Daoy (cell line): Measurements from ENCODE around the gene TSHZ2. TPM values are rescaled to one million over a fixed set of nuclear protein-coding genes. Genes with fewer than 3 reads are reported as not detected.
"Not testable (repeated sequence)": the region's sequence is repeated elsewhere in the genome, so short reads cannot be mapped to it uniquely, and the experiment has no call there.

Experiments
- DNase-seq: peaks from one replicate; pipeline ENCODE4 v3.0.0-alpha.2; 2015; ENCODE audit warnings: low read depth
- total RNA-seq: library from RNA; depleted of rRNA; stranded (reverse); fragments of >200 nt; shearing (Covaris generic); gene quantifications from 2 replicates; pipeline ENCODE4 v1.2.3, GENCODE V29; 2014

TSHZ2 gene
- total RNA-seq, 1 experiment from 2014 or later: 0.57 TPM

DNA sequence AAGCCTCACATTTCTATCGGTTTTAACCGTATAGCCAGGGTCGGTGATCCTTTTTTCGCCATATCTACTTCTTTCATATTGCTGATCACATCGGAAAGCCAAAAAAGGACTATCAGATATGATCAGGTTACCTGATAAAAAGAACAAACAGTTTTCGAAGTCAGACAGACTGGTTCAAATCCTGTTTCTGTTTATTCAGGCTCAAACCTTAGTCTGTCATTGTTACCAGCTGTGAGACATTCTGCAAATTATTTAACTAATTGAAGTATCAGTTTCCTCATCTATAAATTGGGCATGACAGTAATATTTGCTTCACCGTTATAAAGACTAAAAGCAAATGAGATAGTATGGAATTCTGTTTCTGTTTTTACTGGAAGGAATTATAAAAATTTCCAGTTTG is 111.3 kb downstream of the TSHZ2 start:
- no peak for DNase-seq

DNA sequence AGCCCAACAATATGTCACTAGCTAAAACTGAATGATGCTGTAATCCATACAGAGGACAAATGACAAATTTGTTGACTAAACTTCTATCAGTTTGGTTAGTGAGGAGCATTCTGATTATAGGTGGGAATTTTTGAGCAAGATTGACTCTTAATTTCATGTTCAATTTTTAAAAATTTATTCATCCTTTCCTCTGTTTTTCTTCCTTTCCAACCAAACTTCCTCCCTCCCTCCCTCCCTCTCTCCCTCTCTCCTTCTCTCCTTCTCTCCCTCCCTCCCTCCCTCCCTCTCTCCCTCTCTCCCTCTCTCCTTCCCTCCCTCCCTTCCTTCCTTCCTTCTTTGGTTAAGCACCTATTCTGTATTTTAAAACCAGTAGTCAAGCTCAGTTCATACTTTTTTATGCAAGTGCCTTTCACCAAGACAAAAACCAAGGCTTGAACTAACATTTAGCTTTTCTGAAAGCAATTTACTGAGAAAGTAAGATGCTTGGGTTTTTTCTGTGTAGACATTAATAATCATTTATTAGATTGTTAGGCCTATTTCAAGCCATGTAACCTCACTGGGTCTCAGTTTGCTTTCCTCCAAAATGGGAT is 112.3 kb downstream of the TSHZ2 start:
- no peak for DNase-seq

DNA sequence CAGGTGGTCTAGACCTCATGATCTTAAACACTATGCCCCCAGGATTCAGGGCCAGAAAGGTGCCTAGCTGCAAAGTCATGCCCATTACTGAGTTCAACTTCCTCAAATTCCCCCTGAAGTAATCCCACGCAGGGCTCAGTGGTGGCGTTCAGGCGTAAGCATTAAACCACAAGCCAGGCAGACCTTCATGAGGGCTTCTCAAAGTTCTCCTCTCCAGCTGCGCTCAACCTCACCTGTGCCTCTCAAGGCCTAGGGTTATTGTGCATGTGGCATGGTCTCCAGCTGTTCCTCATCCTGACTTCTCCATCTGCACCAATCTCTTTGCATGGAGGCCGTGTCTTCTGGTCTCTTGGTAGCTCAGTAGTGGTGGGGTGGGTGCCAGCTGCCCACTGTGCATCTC is 113.6 kb downstream of the TSHZ2 start:
- no peak for DNase-seq

DNA sequence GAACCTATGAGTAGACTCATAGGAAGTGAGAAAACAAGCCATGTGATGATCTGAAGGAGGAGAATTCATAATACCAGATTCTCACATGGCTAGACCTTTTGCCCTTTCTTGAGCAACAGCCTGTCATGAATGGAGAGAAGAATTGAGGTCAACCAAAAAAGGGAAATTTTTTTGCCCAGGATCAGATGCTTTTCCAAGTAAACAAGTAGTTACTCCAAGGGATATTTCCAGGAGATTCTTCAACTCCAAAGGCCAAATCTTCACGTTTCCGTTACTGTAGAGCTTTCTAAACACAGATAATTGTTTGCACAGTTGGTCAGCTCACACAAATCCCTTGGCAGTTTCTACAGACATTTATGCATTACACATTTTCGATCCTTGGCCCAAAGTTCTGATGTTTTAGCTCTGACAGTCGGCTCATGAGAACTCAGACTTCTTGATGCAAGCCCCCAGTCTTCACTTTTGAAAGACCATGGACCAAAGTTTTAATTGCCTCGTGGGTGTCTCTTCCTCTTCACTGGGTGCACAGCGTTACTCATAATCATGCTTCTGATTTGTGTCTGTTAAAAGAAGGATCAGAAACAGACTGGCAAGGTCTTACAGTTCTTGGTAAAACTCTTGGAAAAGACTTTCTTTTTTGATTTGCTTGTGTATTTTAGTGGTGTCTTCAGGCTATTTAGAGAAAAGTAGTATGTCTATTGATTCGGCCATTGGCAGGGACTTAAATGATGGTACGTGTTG is 115.0 kb downstream of the TSHZ2 start:
- no peak for DNase-seq

DNA sequence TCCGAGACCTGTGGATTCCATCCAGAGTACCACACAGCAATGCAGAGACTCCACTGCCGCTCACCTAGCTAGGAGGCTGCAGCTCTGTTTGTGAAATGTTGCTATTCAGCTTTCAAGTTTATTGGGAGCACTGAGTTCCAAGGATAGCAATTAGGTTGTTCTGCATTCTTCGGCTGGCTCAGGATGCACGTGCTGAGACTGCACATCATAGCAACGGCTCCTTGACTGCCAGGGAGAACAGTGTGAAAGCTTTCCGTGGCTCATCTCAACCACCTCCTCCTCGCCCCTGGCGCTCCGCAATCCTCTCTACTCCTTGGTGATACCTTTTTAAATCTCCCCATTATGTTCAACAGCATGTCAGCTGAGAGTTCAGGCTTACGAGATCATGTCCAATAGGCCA is 116.6 kb downstream of the TSHZ2 start:
- DNase-seq: no peak

DNA sequence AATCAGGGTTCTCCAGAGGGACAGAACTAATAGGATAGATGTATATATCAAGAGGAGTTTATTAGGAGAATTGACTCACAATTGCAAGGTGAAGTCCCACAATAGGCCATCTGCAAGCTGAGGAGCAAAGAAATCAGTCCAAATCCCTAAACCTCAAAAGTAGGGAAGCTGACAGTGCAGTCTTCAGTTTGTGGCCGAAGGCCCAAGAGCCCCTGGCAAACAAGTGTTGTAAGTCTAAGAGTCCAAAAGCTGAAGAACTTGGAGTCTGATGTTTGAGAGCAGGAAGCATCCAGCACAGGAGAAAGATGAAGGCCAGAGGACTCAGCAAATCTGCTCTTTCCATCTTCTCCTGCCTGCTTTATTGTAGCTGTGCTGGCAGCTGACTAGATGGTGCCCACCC is 117.7 kb downstream of the TSHZ2 start:
- not testable (repeated sequence) for DNase-seq

DNA sequence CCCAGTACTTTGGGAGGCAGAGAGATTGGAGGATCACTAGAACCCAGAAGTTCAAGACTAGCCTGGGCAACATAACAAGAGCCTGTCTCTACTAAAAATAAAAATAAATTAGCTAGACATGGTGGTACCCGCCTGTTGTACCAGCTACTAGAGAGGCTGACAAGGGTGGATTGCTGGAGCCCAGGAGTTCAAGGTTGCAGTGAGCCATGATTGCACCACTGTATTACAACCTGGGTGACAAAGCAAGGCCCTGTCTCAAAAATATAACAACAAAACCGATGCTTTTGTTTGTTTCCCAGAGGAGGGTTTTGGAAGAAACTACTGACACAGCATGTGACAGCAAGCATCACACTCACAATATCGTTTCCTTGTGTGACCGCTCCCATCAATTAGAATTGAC is 119.6 kb downstream of the TSHZ2 start:
- no peak for DNase-seq

DNA sequence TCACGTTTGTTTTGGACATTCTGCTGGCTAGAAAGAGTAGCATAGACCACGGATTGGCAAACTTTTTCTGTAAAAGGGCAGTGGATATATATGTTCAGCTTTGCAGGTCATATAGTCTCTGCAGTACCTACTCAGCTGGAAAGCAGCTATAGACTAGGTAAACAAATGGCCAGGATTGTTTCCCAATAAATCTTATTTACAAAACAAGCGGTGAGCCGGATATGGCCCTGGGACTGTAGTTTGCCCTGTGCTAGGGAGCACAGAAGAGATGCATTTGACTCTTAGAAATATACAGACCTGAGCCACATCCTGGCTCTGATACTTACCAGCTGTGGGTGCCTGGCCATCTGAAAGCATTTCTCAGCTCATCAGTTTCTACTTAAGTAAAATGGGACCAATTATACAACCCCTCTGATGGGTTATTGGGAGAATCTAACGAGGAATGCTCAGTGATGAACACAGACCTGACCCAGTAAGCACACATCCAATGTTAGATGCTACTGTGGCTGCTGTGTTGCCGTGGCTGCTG is 120.7 kb downstream of the TSHZ2 start:
- DNase-seq: no peak

DNA sequence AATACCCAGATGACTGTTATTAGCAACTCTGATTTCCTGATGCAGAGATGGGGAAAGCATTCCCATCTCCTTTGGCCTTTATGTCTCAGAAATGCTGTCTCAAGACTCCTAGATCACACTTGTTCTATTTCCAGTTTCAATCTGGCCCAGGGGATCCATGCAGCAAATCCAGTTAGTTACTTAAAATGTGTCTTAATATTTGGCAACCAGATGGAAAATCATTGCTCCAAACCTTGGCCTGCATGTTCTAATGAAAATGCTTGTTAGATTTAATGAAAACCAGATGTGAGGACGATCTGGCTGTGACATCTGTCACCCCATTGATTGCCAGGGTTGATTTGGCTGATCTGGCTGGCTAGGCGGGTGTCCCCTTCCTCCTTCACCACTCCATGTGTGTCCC is 125.2 kb downstream of the TSHZ2 start:
- no peak for DNase-seq

DNA sequence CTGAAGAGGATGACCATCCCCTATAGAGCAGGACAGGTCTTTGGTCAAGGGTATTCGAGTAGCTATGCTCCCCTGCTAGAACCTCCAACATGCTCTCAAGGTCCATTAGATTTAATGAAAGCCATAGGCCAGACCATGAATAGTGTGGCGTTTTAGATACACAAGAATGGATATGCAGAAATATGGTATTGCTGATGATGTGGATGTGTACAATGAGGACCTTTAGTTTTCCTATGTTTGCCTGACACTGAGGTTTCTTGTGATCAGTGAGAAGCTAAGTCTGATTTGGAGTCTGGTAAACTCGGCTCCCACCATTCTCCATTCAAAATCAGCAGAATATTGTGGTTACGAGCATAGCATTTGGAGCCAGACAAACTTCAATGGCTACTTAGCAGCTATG is 125.6 kb downstream of the TSHZ2 start:
- no peak for DNase-seq

DNA sequence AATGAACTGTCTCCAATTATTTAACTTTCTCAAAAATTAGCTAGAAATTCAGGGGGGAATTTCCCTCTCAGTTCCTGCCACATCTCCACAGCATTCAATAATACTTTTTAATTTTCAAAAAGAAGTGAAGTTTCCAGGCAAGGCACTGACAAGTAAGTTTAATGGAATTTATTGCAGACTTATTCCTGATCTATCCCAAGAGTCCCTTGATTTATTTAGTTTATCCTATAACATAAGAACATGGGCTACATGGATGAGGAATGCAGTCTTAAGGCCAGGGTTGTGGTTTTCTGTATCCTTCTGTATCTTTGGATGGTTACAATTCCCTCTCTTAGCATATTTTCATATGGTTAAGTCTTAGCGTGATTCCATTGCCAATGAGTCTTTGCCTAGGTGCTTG is 126.5 kb downstream of the TSHZ2 start:
- DNase-seq: no peak

DNA sequence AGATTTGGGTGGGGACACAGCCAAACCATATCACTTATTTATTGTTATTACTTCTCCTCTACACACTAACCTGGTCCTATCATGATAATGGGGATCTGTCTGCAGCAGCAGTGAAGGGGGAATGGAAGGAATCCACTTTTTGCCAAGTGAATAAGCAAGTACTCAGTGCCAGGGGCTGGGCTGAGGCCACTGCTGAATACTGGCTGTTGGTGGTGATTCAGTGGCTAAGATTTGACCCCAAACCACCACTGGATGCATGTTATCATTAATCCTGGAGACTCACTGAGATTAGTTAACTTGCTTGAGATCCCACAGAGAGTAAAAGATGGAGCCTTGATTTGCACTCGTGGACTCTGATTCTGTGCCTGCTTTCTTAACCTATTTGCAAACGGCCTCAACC is 127.7 kb downstream of the TSHZ2 start:
- no peak for DNase-seq

DNA sequence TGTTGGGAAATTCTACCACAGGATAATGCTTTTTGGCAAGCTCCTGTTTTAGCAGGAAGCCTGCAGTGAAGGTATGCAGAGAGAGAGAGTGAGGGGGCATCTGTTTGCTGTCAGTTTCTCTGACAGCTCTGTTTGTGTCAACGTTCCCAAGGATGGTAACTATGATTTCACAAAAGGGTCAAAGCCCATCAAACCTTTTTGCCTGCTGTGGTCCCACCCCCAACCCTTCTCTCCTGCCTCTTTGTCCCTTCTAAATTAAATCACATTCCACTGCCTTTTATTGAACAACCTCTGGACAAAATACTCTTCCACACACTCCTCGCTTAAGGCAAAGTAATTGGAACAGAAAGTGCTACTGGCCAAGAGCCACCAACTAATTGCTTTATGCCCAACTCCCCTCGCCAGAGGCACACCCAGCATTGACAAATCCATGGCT is 128.3 kb downstream of the TSHZ2 start:
- DNase-seq: no peak

DNA sequence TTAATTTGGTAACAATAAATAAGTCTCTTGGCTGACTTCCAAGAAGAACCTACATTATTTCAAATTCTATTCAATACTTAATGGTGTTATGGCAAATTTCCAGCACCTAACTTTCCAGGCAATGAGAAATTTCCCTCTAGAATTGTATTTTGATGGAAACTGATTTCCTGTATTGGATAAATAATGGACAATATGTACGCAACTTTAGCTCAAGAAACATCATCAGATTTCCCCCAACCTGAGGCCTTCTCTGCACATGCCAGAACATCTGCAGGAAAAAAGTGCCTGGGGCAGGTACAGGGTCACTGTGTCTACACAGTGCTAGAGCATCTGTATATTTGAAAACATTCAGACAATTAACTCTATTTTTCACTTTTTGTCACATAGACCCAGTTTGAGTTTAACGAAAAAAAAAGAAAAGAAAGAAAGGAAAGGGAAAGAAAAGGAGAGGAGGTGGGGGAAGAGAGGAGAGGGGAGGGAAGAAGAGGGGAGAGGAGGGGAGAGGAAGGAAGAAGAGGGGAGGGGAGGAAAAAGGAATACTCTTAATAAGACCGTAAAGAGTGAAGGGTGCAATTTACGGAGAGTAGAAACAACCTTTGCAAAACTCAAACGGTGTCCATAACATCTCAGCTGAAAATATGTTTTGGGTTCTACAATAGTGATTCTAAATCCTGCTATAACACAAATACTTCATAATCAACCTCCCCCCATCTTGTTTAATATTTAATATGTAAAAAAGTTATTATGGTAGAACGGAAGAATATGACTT is 130.0 kb downstream of the TSHZ2 start:
- no peak for DNase-seq

DNA sequence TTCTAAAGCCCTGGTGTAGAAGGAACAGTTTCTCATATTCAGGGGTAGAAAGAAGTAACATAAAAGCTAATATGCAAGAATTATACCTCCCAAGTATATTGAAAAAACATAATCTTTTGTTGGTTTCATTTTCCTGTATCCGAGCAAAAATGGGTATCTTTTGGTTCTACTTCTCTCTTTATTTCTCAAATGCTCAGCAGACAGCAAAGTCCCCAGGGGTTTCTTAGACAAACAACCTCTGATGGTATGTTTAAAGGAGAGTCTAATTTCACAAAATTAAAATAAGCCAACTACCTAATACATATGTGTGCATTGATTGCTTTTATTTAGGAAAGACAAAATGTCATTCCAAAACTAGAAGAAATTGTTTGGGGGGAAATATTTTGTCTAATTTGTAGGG is 131.0 kb downstream of the TSHZ2 start:
- DNase-seq: no peak

DNA sequence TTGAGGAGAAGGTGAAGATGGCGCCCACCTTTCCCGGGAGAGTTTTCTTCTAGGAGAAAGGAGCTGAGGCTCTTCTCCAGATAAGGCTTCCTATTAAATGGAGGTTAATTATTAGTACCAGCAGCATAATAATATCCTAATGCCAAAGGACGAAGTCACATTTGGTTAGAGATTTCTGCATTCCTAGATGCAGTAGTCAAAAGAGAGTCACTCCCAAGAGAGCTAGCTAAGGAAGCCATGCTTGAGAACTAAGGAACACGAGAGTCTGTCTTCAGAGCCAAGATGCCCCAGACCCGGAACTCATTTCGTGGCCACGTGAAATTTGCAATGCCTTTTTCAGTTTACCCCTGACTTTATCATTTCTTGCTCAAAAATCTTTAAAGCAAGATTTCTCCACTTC is 132.7 kb downstream of the TSHZ2 start:
- no peak for DNase-seq

DNA sequence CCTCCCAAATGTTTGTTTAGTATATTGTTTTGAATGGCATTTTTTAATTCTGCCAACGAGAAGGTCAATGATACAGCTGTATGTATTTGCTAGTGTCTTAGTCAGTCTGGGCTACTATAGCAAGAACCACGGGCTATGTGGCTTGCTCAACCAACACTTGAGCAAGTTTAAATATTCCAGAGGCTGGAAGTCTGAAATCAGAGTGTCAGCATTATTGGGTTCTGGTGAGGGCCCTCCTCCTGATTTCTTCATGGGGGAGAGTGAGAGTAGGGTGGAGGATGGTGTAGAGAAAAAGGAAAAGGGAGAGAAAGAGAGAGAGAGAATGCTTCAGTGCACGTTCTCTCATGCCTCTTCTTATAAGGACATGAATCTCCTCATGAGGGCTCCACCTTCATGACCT is 144.6 kb downstream of the TSHZ2 start:
- DNase-seq: no peak

DNA sequence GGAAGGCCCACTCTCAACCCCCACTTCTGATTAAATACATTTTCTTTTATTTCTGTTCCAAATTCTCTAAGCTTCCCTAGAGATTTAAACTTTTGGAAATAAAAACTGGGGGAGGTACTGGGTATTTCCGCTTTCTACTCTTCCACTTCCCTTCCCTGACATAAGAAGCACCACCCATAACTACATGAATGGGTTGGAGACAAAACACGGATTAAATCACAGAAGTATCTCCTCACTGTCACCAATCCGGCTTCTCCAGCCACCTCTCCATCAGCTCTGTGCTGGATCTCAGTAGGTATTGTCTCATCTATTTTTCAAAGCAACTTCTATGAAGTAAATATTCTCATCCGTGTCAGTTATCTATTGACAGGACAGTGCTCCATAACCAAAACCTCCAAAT is 150.7 kb downstream of the TSHZ2 start:
- DNase-seq: no peak

DNA sequence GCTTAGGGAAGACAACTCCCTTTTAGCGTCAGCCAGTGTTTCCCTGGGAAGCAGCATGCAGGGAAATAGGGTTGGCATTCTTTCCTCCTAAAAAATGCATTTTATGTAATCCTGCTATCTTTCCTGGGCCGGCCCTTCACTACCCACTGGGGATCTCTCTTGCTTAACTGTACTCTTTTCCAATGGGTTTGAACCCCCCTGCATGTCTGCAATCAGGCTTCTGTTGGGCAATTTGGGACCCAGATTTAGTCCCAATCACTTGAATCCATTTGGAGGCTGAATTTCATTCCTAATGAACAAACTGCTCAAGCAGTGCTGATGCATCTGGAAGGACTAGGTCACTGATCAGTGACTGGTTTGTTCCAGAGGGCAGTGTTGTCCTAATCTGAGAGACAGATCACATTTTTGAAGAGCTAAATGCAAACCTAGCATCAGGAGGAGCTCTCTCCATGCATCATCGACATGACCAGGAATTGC is 152.0 kb downstream of the TSHZ2 start:
- no peak for DNase-seq

DNA sequence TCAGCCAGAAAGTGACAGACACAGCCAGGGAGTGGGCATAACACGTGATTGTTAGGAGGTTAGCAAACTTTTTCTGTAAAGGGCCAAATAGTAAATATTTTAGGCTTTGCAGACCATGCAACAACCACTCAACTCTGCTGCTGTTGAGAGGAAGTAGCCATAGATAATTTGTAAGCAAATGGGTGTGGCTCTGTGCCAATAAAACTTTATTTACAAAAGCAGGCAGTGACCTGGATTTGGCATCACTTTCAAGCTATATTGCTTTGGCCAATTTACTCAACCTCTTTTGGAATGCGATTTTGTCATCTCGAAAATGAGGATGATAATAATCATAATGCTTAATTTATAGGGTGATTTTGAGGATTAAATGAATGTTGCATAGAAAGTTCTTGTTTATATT is 152.6 kb downstream of the TSHZ2 start:
- no peak for DNase-seq

DNA sequence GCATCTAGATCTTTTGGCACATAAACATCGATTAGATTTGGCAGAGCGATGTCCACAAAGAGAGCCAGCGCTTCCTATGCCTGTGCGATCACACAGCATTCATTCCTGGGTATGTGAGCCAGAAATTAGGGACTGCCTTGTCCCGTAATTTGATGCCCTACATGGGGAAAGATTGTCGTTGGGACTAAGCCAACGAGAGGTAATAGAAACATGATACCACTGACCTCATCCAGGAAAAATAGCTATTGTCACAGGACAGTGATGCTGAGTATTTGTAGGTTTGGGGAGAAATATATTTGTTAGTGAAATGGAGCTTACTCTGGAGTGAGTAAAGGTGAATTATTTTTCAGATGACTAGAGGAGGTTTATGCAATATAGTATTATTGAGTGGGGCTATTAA is 154.0 kb downstream of the TSHZ2 start:
- DNase-seq: peak; percentile 29

DNA sequence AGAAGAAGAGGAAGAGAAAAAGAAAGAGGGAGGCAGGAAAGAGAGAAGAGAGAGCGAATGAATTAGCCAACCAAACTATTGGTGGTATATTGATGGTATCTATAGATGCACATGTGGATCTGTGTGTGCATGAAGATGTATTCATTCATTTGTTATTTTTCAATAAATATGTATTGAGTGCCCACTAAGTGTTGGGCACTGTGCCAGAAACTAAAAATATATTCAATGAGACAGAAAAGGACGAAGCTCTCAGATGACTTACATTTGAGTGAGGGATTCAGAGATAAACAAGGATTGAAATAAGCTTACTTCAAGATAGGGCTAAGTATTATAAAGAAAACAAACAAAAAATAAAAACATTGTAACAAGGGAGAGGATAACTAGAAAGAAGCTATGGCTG is 154.9 kb downstream of the TSHZ2 start:
- DNase-seq: no peak

DNA sequence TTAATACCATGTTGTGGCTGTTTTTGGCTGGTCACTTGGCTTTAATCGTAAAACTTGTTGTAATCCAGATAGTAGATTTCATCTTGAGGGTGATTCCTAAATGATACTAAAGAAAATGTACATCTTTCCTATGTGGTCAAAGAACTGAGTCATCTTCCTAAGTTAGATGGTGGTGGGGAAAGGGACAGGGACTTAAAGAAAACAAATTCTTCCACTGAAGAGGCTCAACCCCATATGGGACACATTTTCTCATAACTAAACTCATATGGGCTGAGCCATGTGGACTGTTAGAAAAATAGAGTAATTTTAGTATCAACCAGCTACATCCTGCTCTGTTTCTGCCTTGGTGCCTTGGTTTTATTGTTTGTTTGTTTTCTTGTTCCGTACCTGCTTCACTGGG is 155.8 kb downstream of the TSHZ2 start:
- DNase-seq: no peak
